GM12878 (cell line): ENCODE results near the gene ADARB1.

Experiments
- CEBPB ChIP-seq, 2 experiments: fragments of 150-350 bp in 1 of 2; IDR thresholded peaks; 2 replicates each; pipeline ENCODE4 v1.6.1; 2012 to 2014; ENCODE audit warnings: low read depth in 2 of 2, low read length in 2 of 2, borderline replicate concordance in 1 of 2, inconsistent platforms in 1 of 2
- JUND ChIP-seq: IDR thresholded peaks from 2 replicates; pipeline ENCODE4 v1.6.1; 2012; ENCODE audit warnings: low read depth, mild to moderate bottlenecking, low read length, improper control_type of control experiment, moderate library complexity
- POLR2AphosphoS5 ChIP-seq: IDR thresholded peaks from 2 replicates; pipeline ENCODE4 v1.6.1; 2011; ENCODE audit warnings: mild to moderate bottlenecking, low read length, inconsistent platforms
- RAD21 ChIP-seq: IDR thresholded peaks from 2 replicates; pipeline ENCODE4 v1.6.1; 2011; ENCODE audit warnings: mild to moderate bottlenecking, low read depth, low read length, moderate library complexity; ENCODE audit not compliant: insufficient read depth
- ZZZ3 ChIP-seq: IDR thresholded peaks from 2 replicates; pipeline ENCODE4 v1.6.1; 2011; ENCODE audit warnings: low read depth; ENCODE audit not compliant: control insufficient read depth, insufficient read length
- TF ChIP-seq, protein P1 (sequence below), 3 experiments: IDR thresholded peaks in 2 of 3; conservative IDR thresholded peaks in 1 of 3; 2 replicates each; pipeline ENCODE4 v1.5.1; 2011; ENCODE audit warnings: low read depth in 3 of 3, low read length in 3 of 3, mild to moderate bottlenecking in 3 of 3, control low read depth in 2 of 3, moderate library complexity in 2 of 3, inconsistent platforms in 1 of 3, mixed read lengths in 1 of 3; ENCODE audit not compliant: control insufficient read depth in 2 of 3, insufficient read depth in 1 of 3; ENCODE audit errors: extremely low read depth in 1 of 3
- TF ChIP-seq, protein P2 (sequence below): fragments of 450-650 bp; IDR thresholded peaks from 2 replicates; pipeline ENCODE4 v1.6.1; 2018; ENCODE audit warnings: borderline replicate concordance, mild to moderate bottlenecking; ENCODE audit not compliant: partially characterized antibody
- TF ChIP-seq, protein P3 (sequence below): IDR thresholded peaks from 2 replicates; pipeline ENCODE4 v1.6.1; 2012; ENCODE audit warnings: improper control_type of control experiment, low read depth, low read length; ENCODE audit not compliant: insufficient replicate concordance

DNA sequence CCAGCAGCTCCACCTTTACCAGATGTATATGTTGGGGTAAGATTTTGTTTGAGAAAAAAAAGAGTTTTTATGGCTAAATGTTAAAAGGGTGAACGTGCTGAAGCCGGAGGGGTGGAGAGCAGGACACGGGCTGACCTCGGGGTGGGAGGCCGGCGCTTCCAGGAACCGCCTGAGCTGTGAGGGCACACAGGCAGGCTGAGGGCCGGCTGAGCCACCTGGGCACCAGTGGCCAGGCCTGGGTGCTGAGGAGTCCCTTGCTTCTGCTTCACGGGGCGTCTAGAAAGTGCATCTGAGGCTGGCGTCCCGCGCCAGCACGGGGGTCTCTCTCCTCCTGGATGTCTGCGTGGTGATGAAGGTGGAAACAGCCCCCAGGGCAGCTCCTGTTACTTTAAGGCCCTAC lies 33.6 kb upstream of the ADARB1 start:
- no peak for TF ChIP-seq POLR2AphosphoS5
- TF ChIP-seq CEBPB (IDR thresholded peaks at IDR 0.05; ENCODE audit: borderline replicate concordance in 1 of 2, low read depth in 2 of 2, low read length in 2 of 2), result no peak
- no peak for TF ChIP-seq RAD21
- TF ChIP-seq, protein P1, sequence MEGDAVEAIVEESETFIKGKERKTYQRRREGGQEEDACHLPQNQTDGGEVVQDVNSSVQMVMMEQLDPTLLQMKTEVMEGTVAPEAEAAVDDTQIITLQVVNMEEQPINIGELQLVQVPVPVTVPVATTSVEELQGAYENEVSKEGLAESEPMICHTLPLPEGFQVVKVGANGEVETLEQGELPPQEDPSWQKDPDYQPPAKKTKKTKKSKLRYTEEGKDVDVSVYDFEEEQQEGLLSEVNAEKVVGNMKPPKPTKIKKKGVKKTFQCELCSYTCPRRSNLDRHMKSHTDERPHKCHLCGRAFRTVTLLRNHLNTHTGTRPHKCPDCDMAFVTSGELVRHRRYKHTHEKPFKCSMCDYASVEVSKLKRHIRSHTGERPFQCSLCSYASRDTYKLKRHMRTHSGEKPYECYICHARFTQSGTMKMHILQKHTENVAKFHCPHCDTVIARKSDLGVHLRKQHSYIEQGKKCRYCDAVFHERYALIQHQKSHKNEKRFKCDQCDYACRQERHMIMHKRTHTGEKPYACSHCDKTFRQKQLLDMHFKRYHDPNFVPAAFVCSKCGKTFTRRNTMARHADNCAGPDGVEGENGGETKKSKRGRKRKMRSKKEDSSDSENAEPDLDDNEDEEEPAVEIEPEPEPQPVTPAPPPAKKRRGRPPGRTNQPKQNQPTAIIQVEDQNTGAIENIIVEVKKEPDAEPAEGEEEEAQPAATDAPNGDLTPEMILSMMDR (IDR thresholded peaks at IDR 0.05 in 2 of 3, conservative IDR thresholded peaks at IDR 0.05 in 1 of 3; ENCODE audit: control insufficient read depth in 2 of 3, extremely low read depth in 1 of 3, insufficient read depth in 1 of 3, low read depth in 3 of 3, low read length in 3 of 3), result no peak
- no peak for TF ChIP-seq ZZZ3
- TF ChIP-seq, protein P2, sequence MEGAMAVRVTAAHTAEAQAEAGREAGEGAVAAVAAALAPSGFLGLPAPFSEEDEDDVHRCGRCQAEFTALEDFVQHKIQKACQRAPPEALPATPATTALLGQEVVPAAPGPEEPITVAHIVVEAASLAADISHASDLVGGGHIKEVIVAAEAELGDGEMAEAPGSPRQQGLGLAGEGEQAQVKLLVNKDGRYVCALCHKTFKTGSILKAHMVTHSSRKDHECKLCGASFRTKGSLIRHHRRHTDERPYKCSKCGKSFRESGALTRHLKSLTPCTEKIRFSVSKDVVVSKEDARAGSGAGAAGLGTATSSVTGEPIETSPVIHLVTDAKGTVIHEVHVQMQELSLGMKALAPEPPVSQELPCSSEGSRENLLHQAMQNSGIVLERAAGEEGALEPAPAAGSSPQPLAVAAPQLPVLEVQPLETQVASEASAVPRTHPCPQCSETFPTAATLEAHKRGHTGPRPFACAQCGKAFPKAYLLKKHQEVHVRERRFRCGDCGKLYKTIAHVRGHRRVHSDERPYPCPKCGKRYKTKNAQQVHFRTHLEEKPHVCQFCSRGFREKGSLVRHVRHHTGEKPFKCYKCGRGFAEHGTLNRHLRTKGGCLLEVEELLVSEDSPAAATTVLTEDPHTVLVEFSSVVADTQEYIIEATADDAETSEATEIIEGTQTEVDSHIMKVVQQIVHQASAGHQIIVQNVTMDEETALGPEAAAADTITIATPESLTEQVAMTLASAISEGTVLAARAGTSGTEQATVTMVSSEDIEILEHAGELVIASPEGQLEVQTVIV, result no peak
- TF ChIP-seq, protein P3, sequence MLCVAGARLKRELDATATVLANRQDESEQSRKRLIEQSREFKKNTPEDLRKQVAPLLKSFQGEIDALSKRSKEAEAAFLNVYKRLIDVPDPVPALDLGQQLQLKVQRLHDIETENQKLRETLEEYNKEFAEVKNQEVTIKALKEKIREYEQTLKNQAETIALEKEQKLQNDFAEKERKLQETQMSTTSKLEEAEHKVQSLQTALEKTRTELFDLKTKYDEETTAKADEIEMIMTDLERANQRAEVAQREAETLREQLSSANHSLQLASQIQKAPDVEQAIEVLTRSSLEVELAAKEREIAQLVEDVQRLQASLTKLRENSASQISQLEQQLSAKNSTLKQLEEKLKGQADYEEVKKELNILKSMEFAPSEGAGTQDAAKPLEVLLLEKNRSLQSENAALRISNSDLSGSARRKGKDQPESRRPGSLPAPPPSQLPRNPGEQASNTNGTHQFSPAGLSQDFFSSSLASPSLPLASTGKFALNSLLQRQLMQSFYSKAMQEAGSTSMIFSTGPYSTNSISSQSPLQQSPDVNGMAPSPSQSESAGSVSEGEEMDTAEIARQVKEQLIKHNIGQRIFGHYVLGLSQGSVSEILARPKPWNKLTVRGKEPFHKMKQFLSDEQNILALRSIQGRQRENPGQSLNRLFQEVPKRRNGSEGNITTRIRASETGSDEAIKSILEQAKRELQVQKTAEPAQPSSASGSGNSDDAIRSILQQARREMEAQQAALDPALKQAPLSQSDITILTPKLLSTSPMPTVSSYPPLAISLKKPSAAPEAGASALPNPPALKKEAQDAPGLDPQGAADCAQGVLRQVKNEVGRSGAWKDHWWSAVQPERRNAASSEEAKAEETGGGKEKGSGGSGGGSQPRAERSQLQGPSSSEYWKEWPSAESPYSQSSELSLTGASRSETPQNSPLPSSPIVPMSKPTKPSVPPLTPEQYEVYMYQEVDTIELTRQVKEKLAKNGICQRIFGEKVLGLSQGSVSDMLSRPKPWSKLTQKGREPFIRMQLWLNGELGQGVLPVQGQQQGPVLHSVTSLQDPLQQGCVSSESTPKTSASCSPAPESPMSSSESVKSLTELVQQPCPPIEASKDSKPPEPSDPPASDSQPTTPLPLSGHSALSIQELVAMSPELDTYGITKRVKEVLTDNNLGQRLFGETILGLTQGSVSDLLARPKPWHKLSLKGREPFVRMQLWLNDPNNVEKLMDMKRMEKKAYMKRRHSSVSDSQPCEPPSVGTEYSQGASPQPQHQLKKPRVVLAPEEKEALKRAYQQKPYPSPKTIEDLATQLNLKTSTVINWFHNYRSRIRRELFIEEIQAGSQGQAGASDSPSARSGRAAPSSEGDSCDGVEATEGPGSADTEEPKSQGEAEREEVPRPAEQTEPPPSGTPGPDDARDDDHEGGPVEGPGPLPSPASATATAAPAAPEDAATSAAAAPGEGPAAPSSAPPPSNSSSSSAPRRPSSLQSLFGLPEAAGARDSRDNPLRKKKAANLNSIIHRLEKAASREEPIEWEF, result no peak
- TF ChIP-seq JUND, result no peak
